SU-DHL-6 (cell line): ENCODE data around the gene TNFRSF18.

Source experiments
- H2AFZ ChIP-seq: fragments of 200-600 bp; sonication (generic); 2 replicates; pipeline ENCODE4 v1.6.1; 2014; ENCODE audit warnings: low read depth, mild to moderate bottlenecking, moderate library complexity, mixed read lengths, antibody characterized with exemption, low read length; ENCODE audit not compliant: severe bottlenecking
- H3F3A ChIP-seq: fragments of 200-600 bp; shearing (Covaris generic); 2 replicates; pipeline ENCODE4 v1.6.0; 2016; ENCODE audit warnings: antibody characterized with exemption, mild to moderate bottlenecking; ENCODE audit not compliant: insufficient read depth
- H3K27ac ChIP-seq: fragments of 200-600 bp; sonication (generic); 2 replicates; pipeline ENCODE4 v1.5.1; 2016; ENCODE audit warnings: low read depth, mild to moderate bottlenecking, low read length, moderate library complexity, mixed read lengths
- H3K27me3 ChIP-seq: fragments of 200-600 bp; sonication (generic), shearing (Covaris generic); 2 replicates; pipeline ENCODE4 v1.6.0; 2014; ENCODE audit warnings: mild to moderate bottlenecking, low read length
- H3K36me3 ChIP-seq: fragments of 200-600 bp; sonication (generic); 2 replicates; pipeline ENCODE4 v1.6.1; 2014; ENCODE audit warnings: mild to moderate bottlenecking, low read length, mixed read lengths
- H3K4me2 ChIP-seq: fragments of 300-600, 200-600 bp; shearing (Covaris generic), sonication (generic); 2 replicates; pipeline ENCODE4 v1.6.0; 2014; ENCODE audit warnings: low read length, low read depth, mild to moderate bottlenecking; ENCODE audit not compliant: poor library complexity, severe bottlenecking
- H3K4me3 ChIP-seq: fragments of 200-600 bp; sonication (generic); 2 replicates; pipeline ENCODE4 v1.5.1; 2014; ENCODE audit warnings: antibody characterized with exemption, low read length, mild to moderate bottlenecking, mixed read lengths; ENCODE audit not compliant: insufficient read depth, poor library complexity, severe bottlenecking
- H3K79me2 ChIP-seq: fragments of 200-600 bp; sonication (generic); 2 replicates; pipeline ENCODE4 v1.6.1; 2014; ENCODE audit warnings: mild to moderate bottlenecking, low read length, moderate library complexity; ENCODE audit not compliant: insufficient read depth
- H3K9ac ChIP-seq: fragments of 200-600 bp; sonication (generic); 2 replicates; pipeline ENCODE4 v1.7.0; 2014; ENCODE audit warnings: mild to moderate bottlenecking, low read length
- H3K9me2 ChIP-seq: fragments of 200-600 bp; sonication (generic); replicated peaks from 2 replicates; pipeline ENCODE4 v1.6.1; 2014; ENCODE audit warnings: low read length; ENCODE audit not compliant: insufficient read depth
- H3K9me3 ChIP-seq: fragments of 200-600 bp; sonication (generic); 2 replicates; pipeline ENCODE4 v1.6.1; 2014; ENCODE audit warnings: low read length, mixed read lengths; ENCODE audit not compliant: insufficient read depth
- H4K20me1 ChIP-seq: fragments of 200-600 bp; sonication (generic); 2 replicates; pipeline ENCODE4 v1.6.1; 2014; ENCODE audit warnings: low read depth, mild to moderate bottlenecking, antibody characterized with exemption, low read length, moderate library complexity, mixed read lengths
- EZH2phosphoT487 ChIP-seq: fragments of 200-600 bp; sonication (generic), shearing (Covaris generic); conservative IDR thresholded peaks from 2 replicates; pipeline ENCODE4 v1.6.1; 2018; ENCODE audit warnings: mild to moderate bottlenecking, antibody characterized with exemption, low read length, moderate library complexity, mixed read lengths
- TF ChIP-seq, protein P1 (sequence below): fragments of 200-600 bp; sonication (generic); IDR thresholded peaks from one replicate; pipeline ENCODE4 v1.5.1; 2017; ENCODE audit warnings: antibody characterized with exemption, mild to moderate bottlenecking, low read length, moderate library complexity; ENCODE audit not compliant: insufficient read depth, poor library complexity, severe bottlenecking

Gene TNFRSF18

GRCh38 chr1:1231400-1232207 lies 25.2 kb upstream of the TNFRSF18 start, which contains the start of gene SDF4:
Gene SDF4, minus strand, starts transcription at chr1:1232001. Its CDS starts 3,229 bp downstream, at chr1:1228772.
- peak within 1 kb of the TSS; percentile 77 for H3K4me3 ChIP-seq
- peak within 1 kb of the TSS; percentile 62 for H2AFZ ChIP-seq
- no peaks in the 10 kb centered on the region for H4K20me1 ChIP-seq
- H3K4me2 ChIP-seq: peak within 1 kb of the TSS; percentile 90
- H3K27me3 ChIP-seq: no peaks in the 10 kb centered on the region
- peak within 1 kb of the TSS; percentile 53 for H3K27ac ChIP-seq
- no peaks in the 10 kb centered on the region for H3K9me3 ChIP-seq
- no peaks in the 10 kb centered on the region for H3K36me3 ChIP-seq
- peak within 1 kb of the TSS; percentile 87 for H3K9ac ChIP-seq
- H3K79me2 ChIP-seq: peaks cover 35% of the 10 kb centered on the region
- TF ChIP-seq, protein P1, sequence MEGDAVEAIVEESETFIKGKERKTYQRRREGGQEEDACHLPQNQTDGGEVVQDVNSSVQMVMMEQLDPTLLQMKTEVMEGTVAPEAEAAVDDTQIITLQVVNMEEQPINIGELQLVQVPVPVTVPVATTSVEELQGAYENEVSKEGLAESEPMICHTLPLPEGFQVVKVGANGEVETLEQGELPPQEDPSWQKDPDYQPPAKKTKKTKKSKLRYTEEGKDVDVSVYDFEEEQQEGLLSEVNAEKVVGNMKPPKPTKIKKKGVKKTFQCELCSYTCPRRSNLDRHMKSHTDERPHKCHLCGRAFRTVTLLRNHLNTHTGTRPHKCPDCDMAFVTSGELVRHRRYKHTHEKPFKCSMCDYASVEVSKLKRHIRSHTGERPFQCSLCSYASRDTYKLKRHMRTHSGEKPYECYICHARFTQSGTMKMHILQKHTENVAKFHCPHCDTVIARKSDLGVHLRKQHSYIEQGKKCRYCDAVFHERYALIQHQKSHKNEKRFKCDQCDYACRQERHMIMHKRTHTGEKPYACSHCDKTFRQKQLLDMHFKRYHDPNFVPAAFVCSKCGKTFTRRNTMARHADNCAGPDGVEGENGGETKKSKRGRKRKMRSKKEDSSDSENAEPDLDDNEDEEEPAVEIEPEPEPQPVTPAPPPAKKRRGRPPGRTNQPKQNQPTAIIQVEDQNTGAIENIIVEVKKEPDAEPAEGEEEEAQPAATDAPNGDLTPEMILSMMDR: no peak
- TF ChIP-seq EZH2phosphoT487: no peak
- no peaks in the 10 kb centered on the region for H3K9me2 ChIP-seq
- H3F3A ChIP-seq: no peaks in the 10 kb centered on the region

DNA sequence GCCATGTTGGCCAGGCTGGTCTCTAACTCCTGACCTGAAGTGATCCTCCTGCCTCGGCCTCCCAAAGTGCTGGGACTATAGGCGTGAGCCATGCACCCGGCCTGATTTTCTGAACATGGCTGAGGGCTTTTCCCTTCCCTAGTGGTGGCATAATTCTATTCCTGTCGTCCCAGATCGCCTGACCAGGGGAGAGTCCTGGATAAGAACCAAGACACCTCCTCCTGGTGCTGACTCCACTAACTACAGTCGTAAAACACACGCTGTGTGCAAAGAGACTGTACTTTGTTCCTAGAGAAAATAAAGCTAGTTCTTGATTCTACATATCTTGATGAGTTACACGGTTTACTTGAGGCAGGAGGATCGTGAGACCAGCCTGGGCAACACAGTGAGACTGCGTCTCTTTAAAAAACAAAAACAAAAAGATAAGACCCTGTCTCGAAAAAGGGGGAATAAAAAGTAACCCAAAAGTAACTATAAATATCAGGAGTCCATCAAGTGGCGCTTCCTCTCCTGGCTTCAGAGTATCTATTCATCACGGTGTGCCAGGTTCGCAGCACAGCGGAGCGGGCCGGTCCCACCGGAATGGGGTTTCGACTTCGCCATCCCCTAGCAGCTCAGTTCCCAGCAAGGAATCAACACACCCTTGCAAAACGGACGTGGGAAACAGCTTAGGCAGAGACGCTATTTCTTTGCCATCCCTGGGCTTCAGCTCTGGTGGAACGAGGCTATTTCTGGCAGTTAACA lies 24.4 kb upstream of the TNFRSF18 start:
- H3K4me3 ChIP-seq: peak overlapping the region; percentile 77
- peak overlapping the region; percentile 87 for H3K9ac ChIP-seq
- peak overlapping the region; percentile 90 for H3K4me2 ChIP-seq
- H3K27me3 ChIP-seq: no peaks in the 10 kb centered on the region
- no peaks in the 10 kb centered on the region for H3K9me2 ChIP-seq
- no peaks in the 10 kb centered on the region for H3K9me3 ChIP-seq
- H3K79me2 ChIP-seq: peaks cover 35% of the 10 kb centered on the region
- peak overlapping the region; percentile 53 for H3K27ac ChIP-seq
- H3K36me3 ChIP-seq: no peaks in the 10 kb centered on the region
- TF ChIP-seq, protein P1: no peak
- no peak for TF ChIP-seq EZH2phosphoT487
- H3F3A ChIP-seq: no peaks in the 10 kb centered on the region
- peak overlapping the region; percentile 62 for H2AFZ ChIP-seq
- H4K20me1 ChIP-seq: no peaks in the 10 kb centered on the region

GRCh38 chr1:1229770-1230169 lies 23.4 kb upstream of the TNFRSF18 start:
- no peaks in the 10 kb centered on the region for H3K9me3 ChIP-seq
- no peak overlapping the region for H3K4me3 ChIP-seq
- H3K4me2 ChIP-seq: no peak overlapping the region
- no peaks in the 10 kb centered on the region for H3F3A ChIP-seq
- no peak overlapping the region for H2AFZ ChIP-seq
- no peak for TF ChIP-seq EZH2phosphoT487
- TF ChIP-seq, protein P1: no peak
- H4K20me1 ChIP-seq: no peaks in the 10 kb centered on the region
- H3K9ac ChIP-seq: no peak overlapping the region
- no peaks in the 10 kb centered on the region for H3K9me2 ChIP-seq
- no peaks in the 10 kb centered on the region for H3K27me3 ChIP-seq
- no peaks in the 10 kb centered on the region for H3K36me3 ChIP-seq
- H3K27ac ChIP-seq: no peak overlapping the region
- peaks cover 40% of the 10 kb centered on the region for H3K79me2 ChIP-seq
